ENCODE results near the gene CCDC82.

GRCh38 chr11:96396637-96397036, 6.9 kb upstream of the CCDC82 start:
- TF ChIP-seq, protein P1, sequence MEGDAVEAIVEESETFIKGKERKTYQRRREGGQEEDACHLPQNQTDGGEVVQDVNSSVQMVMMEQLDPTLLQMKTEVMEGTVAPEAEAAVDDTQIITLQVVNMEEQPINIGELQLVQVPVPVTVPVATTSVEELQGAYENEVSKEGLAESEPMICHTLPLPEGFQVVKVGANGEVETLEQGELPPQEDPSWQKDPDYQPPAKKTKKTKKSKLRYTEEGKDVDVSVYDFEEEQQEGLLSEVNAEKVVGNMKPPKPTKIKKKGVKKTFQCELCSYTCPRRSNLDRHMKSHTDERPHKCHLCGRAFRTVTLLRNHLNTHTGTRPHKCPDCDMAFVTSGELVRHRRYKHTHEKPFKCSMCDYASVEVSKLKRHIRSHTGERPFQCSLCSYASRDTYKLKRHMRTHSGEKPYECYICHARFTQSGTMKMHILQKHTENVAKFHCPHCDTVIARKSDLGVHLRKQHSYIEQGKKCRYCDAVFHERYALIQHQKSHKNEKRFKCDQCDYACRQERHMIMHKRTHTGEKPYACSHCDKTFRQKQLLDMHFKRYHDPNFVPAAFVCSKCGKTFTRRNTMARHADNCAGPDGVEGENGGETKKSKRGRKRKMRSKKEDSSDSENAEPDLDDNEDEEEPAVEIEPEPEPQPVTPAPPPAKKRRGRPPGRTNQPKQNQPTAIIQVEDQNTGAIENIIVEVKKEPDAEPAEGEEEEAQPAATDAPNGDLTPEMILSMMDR (IDR thresholded peaks at IDR 0.05): no peak
- TF ChIP-seq POLR2AphosphoS5 (IDR thresholded peaks at IDR 0.05): no peak
